Measurements from ENCODE around the gene SLC7A5. TPM values are rescaled to one million over a fixed set of nuclear protein-coding genes. Genes with fewer than 3 reads are reported as not detected.
"Not testable (repeated sequence)": the region's sequence is repeated elsewhere in the genome, so short reads cannot be mapped to it uniquely, and the experiment has no call there.

SLC7A5 gene
- total RNA-seq, 1 donor from 2014 or later: 5.1 TPM

DNA sequence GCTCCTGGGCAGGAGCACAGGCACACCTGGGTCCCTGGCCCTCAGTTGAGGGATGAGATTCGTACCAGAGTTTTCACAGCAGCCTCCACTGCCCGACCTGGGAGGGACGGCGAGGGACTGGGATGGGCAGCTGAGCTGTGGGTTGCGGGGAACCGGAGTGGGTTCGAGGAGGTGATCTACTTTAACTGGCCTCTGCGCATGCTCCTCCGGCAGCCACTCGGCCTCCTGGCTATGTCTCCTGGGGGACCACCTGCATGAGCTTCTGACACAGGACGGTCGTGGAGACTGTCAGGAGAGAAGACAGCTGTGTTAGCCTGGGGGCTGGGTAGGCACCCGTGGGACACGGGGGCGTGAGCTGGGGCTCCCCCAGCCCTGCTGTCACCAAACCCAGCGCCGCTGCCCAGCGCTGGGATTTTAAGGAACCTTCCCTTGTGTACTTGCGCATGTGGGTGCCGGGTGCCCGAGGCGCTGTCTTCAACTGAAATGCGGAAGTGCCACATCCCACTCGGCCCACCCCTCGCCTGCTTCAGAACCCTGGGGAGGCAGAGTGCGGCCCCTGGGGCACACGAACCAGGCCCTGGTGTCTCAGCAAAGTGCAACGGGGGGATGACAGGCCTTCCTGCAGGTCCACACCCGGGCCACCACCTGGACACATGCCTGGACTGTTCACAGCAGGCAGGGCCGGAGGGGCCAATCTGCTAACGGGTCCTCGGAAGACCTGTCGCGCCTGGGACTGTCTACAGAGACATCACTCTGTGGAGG is 36.4 kb downstream of the SLC7A5 start:
- DNase-seq: no peak

DNA sequence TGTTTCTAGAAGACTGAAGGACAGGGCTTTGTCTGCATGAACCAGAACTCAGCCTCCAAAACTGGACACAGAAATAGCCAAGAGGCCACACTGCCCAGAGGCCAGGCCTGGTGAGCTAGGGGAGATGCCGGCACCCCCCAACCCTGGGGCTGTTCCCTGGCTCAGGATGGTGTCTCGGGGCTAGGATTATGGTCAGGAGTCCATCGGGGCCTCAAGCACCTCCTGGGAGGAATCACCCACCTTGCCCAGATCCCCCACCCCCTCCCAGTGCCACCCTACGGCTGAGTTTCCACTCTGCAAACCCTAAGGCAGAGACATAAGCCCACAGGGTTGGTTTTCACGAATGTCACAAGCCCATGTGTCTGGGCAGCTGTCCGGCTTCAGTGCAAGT is 37.2 kb downstream of the SLC7A5 start:
- no peak for DNase-seq

DNA sequence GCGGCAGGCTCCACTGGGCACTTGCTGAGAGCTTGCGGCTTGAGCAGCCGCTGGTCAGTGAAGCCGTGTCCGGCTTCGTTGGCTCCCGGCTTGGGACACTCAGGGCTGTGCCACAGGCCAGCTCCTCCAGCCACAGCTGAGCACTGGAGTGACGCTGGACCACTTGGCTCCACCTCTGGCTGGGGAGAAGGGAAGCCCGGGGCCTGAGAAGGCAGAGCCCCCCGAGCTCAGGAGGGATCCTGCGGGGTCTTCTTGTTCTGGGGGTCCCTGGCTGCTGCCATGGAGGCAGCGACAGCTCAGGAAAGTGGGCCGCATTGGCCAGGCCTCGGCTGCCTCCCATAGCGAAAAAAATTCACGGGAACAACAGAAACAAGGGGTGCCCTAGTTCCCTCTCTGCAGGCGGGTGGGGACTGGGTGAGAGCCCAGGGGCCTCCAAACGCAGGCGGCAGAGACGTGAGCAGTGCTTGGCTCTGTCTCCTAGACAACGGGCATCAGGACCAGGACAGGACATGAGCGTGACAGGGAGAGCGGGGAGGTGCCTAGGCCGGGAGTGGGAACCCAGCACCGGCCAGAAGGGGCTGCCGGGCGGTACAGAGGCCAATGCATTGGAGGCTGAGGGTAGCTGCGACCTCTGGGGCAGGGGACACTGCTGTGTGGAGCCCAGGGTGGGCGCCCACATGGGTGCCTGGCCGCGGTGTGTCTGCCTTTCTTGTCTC is 37.7 kb downstream of the SLC7A5 start:
- DNase-seq: no peak

DNA sequence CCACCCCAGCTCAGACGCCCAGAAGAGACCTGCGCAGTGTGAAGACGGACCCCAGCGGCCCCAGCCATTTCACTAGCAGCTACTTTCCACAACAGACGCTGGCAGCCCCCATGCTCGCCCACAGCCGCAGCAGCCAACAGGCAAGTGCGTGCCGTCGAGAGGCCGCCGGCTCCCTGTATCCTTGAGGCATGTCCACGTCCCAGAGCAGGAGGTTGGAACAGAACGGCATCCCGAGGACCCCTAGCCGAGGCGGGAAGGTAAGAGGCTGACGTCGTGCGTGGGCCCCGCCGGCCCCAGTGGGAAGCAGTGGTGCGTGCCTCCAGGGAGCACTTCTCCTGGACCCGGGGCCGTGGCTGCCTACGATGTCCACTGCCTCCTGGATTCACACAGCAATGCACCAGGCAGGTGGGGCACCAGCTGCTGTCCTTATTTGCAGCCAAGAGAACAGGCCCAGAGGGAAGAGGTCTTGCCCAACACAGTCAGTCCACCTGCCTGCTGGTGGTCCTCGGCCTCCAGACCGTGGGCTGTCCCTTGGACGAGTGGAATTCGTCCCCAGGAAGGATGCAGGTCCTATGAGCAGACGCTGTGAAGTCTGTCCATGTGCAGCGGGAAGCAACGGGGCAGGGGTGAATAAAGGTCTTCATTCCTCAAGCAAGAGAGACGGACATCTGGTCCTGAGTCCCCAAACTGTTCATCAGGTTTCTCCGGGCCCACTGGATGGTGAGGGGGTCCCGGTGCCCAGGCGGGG is 38.5 kb downstream of the SLC7A5 start:
- DNase-seq: no peak

DNA sequence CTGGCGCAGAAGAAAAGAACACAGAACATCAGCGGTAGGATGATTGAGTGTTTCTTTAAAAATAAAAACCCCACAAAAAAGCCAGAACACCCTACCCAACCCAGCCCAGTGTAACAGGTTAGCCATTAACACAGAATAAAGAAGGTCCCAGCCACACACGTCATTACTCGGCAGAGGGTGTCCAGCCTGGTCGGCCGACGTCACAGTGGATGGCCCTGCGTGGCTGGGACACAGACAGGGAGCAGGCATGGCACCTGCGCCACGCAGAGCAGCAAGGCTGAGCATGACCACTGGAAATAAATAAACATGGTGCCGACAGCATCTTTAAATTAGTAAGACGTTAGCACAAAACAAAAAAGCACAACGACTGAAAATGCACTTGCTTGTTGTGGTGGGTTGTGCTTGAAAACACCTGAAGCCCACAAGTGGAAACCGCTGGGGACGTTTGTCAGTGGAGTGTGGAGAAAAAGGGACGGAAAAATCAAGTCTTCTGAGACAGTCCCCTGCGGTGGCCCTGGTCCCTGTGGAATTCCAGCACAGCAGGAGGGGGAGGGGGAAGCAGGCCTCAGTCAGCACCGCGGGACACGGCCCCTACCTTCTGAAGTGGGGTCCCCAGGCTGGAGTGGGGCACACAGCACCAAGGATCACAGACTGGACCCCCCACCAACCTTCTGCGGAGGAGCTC is 39.2 kb downstream of the SLC7A5 start:
- DNase-seq: no peak

DNA sequence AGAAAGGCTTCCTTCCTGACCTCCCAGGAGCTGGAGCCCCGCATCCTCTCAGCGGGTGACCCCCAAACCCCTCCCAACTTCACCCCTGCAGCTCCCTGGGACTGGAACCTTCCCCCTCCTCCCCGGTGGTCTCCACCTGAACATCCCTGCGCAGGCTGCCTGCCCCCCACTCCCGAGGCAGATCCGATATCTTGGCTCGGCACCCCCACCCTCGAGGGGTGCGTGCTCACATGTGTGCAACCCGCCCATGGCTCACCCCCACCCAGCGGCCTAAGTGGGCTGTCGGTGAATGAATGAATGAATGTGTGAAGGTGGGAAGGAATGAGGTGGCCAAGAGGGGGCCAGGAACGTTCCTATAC is 39.7 kb downstream of the SLC7A5 start:
- DNase-seq: no peak

DNA sequence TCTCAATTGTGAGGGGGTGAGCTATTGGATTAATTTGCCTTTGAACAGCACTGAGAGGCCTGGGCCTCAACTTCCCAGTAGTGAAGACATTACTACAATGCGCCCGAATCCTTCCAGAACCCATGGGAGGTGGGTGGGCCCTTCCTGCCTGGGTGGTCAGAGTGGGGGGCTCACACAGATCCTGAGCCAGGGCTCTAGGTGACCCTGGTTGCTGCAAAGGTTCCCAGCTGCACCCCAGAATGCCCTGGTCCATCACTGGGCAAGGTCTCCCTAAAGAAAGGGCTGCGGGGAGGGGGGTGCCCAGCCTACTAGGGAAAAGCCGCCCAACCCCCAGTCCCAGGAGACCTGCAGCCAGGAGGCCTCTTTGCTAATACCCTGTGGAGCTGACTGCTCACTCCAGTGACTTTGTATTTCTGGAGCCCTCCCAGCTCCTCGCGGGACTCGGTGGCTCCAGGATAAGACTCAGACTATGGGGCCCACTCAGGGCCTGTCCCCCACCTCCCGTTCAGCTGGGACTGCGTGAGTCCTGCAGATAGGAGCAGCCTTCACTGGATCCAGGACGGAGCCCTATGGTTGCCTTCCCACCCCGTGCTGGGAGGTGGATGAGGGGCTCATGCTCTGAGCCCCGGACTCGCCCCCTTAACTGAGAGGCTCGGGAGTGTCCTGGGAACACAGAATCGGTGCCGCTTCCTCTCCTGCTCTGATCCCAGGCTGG is 40.2 kb downstream of the SLC7A5 start:
- no peak for DNase-seq

DNA sequence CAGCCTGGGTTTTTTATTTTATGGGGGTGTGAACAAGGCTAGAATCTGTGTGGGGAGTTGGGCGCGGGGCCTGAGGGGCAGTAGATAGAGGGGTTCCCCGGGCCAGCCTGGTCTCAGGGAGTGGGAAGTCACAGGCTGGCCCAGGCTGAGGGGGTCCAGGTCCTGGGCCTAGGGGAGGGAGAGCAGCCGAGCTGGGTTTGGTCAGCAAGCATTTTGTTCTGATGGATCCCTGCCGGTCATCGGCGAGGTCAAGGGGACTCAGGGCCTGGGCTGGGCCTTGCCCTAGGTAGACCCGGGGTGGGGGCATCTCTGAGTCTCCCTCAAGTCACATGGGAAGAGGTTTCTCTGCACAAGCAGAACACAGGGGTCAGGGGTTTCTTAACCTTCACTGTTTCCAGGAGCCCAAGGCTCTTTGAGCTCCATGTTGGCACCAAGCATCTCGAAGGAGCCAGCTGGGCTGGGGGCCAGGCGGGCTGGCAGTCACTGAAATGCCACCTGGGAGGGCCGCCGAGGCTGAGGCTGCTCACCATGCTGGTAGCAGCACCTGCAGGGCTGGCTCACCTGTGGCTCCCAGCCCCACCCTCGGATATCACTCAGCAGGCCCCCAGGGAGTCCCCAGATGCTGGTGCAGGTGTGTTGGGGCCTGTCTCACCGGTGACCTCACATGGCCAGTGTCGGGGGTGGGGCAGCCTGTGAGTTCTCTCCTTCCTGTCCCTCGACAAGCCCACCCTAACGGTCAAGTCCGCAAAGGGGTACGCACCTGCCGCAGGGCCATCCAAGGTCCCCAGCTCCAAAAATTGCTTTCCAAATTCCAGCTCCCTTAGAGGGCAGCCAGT is 41.0 kb downstream of the SLC7A5 start:
- DNase-seq: no peak

DNA sequence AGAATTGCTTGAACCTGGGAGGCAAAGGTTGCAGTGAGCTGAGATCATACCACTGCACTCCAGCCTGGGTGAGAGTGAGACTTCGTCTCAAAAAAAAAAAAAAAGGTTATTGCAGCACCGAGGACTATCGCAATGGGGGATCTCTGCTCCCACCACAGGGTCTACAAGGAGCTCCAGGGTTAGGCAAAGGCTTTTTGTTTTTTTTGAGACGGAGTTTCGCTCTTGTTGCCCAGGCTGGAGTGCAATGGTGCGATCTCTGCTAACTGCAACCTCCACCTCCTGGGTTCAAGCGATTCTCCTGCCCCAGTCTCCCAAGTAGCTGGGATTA is 41.8 kb downstream of the SLC7A5 start:
- not testable (repeated sequence) for DNase-seq

DNA sequence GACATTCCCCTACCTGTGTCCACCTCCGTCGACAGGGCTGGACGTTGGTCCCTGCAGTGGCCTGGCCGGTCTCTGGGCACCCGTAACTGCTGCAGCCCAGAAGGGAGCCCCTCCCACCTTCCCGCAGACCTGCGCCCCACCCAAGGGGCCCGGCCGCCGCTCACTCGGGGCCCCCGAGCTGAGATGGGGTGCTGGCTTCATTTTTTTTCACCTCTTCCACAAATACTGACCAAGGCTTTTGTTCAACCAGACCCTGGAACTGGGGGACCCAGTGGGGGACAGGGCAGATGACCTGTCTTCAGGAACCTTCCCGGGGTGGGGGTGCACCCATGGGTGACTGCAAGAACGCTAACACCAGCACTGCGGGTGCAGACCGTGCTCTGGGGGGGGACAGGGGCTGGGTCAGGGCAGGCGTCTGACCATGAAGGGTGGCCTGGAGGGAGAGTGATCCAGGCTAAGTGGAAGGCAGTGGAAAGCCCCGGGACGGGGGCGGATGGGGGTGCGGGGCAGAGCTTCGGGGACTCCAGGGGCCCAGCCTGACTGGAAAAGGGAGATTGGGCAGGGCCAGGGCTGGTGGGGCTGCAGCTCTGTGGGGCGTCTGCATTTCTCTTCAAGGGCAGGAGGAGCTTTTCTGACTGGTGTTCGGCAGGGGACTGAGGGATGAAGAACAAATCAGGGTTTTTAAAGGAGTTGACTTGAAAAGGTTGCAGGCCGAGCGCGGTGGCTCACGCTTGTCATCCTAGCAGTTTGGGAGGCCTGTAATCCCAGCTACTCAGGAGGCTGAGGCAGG is 42.3 kb downstream of the SLC7A5 start:
- DNase-seq: no peak

DNA sequence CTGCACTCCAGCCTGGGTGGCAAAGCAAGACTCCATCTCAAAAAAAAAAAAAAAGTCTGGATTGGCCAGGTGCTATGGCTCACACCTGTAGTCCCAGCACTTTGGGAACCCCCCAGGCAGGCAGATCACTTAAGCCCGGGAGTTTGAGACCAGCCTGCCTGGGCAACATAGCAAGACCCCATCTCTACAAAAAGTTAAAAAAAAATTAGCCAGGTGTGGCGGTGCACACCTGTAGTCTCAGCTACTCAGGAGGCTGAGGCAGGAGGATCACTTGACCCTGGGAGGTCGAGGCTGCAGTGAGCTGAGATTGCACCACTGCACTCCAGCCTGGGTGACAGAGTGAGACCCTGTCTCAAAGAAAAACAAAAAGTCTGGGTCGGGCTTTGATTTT is 42.9 kb downstream of the SLC7A5 start:
- not testable (repeated sequence) for DNase-seq

DNA sequence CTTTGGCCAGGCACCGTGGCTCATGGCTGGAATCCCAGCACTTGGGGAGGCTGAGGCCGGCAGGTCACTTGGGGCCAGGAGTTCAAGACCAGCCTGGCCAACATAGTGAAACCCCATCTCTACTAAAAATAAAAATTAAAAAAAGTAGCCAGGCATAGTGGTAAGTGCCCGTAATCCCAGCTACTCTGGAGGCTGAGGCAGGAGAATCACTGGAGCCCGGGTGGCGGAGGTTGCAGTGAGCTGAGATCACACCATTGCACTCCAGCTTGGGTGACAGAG is 43.5 kb downstream of the SLC7A5 start:
- DNase-seq: not testable (repeated sequence)

DNA sequence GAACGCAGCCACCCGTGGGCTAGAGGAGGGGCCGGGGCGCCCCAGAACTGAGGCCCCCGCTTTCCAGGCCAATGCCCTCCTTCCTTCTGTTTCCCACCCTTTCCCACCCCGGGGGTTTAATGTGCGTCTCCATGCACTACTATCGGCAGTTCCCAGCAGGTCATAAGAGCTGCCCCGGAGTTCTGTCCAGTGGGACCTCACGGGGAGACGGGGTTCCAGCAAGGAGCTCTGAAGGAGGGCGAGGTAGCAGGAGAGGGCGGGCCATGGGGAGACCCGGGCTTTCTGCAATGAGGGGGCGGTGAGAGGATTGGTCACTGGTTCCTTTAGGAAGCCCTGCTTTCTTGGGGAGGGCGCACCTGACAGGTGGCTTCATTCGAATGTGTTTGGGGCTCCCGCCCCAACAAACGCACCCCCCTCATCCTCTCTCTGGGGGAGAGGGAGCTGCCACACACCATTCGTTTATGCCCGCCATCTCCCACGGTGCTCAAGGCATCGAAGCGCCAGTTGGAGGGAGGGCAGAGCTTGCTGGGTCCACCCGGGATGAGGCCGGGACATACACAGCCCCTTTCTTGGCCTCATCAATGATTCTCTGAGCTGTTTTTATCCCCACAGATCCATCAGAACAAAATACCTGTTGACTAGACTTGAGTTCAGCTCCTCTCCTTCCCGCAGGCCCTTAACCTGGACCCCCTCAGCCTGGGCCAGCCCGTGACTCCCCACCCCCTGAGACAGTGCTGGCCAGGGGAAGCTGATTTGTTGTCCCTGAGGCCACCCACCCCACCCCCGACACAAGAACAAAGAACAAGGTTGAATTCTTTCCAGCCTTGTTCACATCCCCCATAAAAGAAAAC is 44.1 kb downstream of the SLC7A5 start:
- DNase-seq: no peak

DNA sequence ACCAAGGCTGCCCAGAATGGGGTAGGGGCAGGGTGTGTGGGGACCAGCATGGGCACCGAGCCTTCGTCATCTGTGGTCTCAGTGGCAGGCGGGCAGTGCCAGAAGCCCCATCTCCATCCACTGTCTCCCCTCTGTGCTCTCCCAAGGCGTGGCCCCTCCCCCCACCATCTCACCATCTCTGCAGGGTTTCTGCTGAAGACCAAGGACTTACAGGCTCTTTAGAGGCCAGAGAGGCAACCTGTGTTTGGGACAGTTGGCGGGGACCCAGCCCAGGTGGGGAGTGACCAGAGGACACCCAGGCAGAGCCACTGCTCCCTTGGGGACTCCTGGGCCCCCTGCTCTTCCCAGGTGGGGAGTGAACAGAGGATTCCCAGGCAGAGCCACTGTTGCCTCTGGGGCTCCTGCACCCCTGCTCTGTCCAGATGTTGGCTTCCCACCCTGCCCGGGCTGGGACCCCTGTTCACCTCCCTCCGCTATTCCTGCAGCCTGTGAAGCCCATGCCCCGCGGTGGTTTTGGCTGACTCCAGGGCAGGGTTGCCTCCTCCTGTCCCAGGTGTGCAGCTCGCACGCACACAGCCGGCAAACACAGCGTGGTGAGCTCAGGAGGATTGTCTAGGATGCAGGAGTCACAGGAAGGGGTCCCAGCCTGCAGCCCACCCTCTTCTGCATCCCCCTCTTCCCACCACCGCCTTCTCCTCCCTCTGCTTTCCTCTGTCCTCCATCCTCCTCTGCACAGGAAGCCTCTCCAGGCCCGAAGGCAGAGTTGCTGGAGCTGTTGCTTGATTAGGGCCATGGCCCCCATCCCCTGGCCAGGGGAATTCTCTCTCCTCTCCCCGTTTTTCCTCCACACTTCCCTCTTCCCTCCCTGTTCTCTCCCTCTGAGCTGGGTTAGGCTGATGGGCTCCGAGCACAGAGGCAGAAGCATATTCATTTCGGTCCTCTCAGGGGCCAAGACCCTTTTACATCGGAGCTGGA is 45.0 kb downstream of the SLC7A5 start:
- DNase-seq: no peak

DNA sequence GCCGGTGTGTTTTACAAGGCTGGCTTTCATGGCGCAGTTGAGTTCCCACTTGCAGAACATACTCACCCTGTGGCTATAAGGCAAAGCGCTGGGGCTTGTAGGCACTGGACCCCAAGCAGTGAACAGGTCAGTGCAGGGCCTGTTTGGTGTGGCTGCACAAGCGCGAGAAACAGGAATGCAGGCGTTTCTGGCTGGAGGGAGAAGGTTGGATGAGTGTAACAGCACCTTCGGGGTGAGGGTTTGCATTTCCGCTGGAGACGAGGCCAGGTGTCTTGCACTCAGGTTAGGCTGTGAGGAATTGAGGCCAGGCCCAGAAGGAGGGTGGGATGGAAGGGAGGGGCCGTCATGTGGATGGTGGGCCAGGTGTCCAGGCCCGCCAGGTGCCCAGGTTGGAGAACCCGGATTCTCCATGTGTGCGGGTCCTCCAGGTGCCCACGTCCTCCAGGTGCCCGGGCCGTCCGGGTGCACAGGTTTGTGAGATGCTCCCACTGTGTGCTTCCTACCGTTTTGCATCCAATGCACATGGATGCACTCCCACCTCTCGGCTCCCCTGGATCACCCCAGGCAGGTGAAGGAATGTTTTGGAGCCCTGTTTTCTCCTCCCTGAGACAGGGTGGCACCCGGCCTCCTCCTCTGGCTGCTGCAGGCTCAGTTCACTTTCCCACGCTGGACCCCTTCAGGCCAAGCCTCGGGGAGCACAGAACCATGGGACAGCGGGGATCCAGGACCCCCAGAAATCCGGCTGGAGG is 46.0 kb downstream of the SLC7A5 start:
- DNase-seq: no peak

DNA sequence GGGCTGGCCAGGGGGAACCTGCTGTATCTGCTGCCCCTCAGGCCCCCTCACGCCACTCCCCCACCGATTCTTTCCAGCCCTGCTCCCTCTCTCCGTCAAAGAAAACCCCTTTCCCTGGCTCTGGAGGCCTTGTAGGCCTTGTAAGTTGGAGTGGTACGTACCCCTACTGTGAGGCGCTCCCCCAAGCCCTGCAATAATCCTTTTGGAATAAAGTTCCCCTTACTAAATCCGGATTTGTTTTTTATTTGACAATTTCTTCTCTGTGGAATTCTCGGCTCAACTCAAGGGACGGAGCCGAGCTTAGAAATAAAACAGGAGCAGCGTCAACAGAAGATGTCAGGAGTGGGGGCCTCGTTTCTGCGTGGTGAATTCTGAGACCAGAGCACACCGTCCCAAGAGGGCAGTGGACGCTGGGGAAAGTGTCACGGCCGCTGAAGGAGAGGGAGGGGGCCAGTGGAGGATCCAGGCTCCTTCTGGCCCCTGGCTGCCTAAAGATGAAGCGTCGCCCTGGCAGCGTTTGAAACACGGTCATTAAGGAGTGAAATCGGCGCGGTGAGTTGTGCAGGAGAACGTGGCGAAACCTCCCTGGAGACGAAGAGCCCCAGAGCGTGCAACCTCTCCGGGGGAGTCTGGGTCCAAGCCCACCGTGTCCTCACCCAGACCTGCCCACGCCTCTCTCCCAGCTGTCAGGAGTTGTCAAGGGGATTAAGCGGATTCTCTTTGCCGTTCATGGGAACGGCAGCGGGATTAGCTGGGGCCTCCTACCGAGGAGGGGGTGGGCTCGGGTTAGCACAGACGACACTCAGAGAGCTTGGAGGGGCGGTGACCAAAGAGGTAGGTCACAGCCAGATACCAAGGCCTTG is 47.0 kb downstream of the SLC7A5 start:
- DNase-seq: no peak
